ENCODE results near the gene ZBTB5. TPM values are rescaled to one million over a fixed set of nuclear protein-coding genes. Genes with fewer than 3 reads are reported as not detected.

Gene ZBTB5
- total and polyA plus RNA-seq, 8 donors = 2.2 to 16.5 (median 6.7) TPM; not detected in 1

DNA sequence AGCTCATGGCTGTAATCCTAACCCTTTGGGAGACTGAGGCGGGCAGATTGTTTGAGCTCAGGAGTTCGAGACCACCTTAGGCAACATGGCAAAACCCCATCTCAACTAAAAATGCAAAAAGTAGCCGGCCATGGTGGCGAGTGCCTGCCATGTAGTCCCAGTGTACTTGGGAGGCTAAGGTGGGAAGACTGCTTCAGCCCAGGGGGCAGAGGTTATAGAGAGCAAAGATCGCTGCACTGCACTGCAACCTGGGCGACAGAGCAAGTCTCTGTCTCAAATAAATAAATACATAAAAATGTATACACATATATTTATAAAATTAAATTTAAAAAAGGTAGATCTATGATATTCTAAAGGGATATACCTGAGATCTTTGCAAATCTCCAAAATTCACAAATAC, 19.4 kb downstream of the ZBTB5 start:
- peaks cover 13 to 44% (median 33%) of the 10 kb centered on the region in 4 donors for H3K36me3 ChIP-seq
- DNase-seq = no peak
- H3K9me3 ChIP-seq = no peaks in the 10 kb centered on the region
- peaks cover 6 to 45% (median 15%) of the 10 kb centered on the region in 4 donors for H3K4me1 ChIP-seq
- H3K27me3 ChIP-seq = no peaks in the 10 kb centered on the region
- intact Hi-C loops (cut with DNase I; ENCODE audit: low total_unique reads) = no loop called here
- no peak overlapping the region for H3K4me3 ChIP-seq
- WGBS, 5 donors = 84 to 94% (median 93%) methylated on average over 6 of the region's 6 CpGs
- H3K27ac ChIP-seq = no peak overlapping the region
- TF ChIP-seq CTCF (IDR thresholded peaks at IDR 0.05) = no peak

DNA sequence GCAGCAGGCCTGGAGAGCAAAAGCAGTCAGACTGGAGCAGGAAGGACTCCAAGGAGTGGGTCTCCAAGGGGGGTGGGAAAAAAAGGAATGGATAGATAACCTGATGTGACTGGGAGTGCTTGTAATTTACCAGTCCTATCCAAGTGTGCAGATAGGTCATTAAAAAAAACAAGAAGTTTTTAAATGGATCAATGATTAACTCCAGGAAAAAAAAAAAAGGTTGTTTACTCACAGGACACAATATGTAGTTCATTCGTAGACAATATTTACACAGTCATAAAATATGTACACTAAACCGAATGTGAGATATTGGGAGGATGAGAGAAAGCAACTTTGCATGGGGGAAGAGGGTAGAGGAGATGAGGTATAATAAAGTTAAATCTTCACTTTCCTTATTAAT, 20.4 kb downstream of the ZBTB5 start:
- Histone ChIP-seq H3K27ac (no peak overlapping the region), H3K4me3 (no peak overlapping the region), H3K4me1 (peaks cover 6 to 53% (median 17%) of the 10 kb centered on the region in 4 donors), H3K9me3 (no peaks in the 10 kb centered on the region), H3K36me3 (peaks cover 22 to 47% (median 40%) of the 10 kb centered on the region in 4 donors), H3K27me3 (no peaks in the 10 kb centered on the region)
- 20 to 57% (median 26%) methylated on average over 2 of the region's 2 CpGs for WGBS, 5 donors
- intact Hi-C loops (cut with DNase I; ENCODE audit: low total_unique reads) = no loop called here
- DNase-seq = no peak
- TF ChIP-seq CTCF (IDR thresholded peaks at IDR 0.05) (no peak), POLR2AphosphoS5 (IDR thresholded peaks at IDR 0.05) (no peak), POLR2A (IDR thresholded peaks at IDR 0.05) (no peak), EP300 (IDR thresholded peaks at IDR 0.05) (no peak)

- WGBS, 5 donors = 89 to 98% (median 97%) methylated on average over 5 of the region's 5 CpGs
- H3K36me3 ChIP-seq = peaks cover 22 to 49% (median 45%) of the 10 kb centered on the region in 4 donors
- H3K4me3 ChIP-seq = no peak overlapping the region
- H3K4me1 ChIP-seq = peaks cover 6 to 62% (median 18%) of the 10 kb centered on the region in 4 donors
- H3K27ac ChIP-seq = no peak overlapping the region
- H3K9me3 ChIP-seq = no peaks in the 10 kb centered on the region
- intact Hi-C loops (cut with DNase I; ENCODE audit: low total_unique reads) = no loop called here
- DNase-seq = no peak
- TF ChIP-seq CTCF (IDR thresholded peaks at IDR 0.05) = no peak
- TF ChIP-seq POLR2AphosphoS5 (IDR thresholded peaks at IDR 0.05) = no peak
- TF ChIP-seq POLR2A (IDR thresholded peaks at IDR 0.05) = no peak
- TF ChIP-seq EP300 (IDR thresholded peaks at IDR 0.05) = no peak
- H3K27me3 ChIP-seq = no peaks in the 10 kb centered on the region
Observed at GRCh38 chr9:37443566-37443965, 21.7 kb downstream of the ZBTB5 start.

DNA sequence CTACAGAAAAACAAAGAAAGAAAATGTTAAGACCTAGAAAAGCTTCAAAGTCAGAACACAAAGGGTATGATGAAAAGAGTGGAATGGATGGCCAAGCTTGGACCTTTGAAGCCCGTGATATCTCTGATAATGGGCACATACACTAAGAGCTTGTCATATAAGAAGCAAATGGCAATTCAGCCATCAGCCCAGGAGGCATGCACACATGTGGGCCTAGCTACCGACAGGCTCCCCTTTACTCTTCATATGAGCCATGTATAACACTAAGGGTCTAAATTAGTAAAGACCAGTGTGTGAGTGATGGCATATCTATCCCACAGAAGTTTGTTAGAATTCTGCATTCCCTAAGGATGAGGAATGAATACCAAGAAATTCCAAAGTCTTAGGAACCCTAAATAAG, 22.7 kb downstream of the ZBTB5 start:
- intact Hi-C loops (cut with DNase I; ENCODE audit: low total_unique reads) = no loop called here
- H3K4me1 ChIP-seq = peaks cover 6 to 65% (median 23%) of the 10 kb centered on the region in 4 donors
- no peak overlapping the region for H3K4me3 ChIP-seq
- H3K27ac ChIP-seq = no peak overlapping the region
- WGBS, 5 donors = 84 to 95% (median 92%) methylated on average over 2 of the region's 2 CpGs
- no peaks in the 10 kb centered on the region for H3K27me3 ChIP-seq
- no peak for DNase-seq
- no peaks in the 10 kb centered on the region for H3K9me3 ChIP-seq
- H3K36me3 ChIP-seq = peaks cover 25 to 59% (median 52%) of the 10 kb centered on the region in 4 donors
- TF ChIP-seq EP300 (IDR thresholded peaks at IDR 0.05) = no peak
- no peak for TF ChIP-seq POLR2AphosphoS5 (IDR thresholded peaks at IDR 0.05)
- TF ChIP-seq POLR2A (IDR thresholded peaks at IDR 0.05) = no peak
- TF ChIP-seq CTCF (IDR thresholded peaks at IDR 0.05) = no peak
